Measurements from ENCODE around the gene UCHL3.
"Not testable (repeated sequence)": the region's sequence is repeated elsewhere in the genome, so short reads cannot be mapped to it uniquely, and the experiment has no call there.

DNA sequence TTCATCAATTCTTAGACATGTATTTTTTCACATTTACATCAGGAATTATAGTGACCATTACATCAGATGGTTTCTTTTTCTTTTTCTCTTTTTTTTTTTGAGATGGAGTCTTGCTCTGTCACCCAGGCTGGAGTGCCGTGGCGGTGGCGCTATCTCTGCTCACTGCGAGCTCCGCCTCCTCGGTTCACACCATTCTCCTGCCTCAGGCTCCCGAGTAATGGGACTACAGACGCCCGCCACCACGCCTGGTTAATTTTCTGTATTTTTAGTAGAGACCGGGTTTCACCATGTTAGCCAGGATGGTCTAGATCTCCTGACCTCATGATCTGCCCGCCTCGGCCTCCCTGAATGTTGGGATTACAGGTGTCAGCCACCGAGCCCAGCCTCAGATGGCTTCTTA lies 4.2 kb upstream of the UCHL3 start:
- TF ChIP-seq, protein P1, sequence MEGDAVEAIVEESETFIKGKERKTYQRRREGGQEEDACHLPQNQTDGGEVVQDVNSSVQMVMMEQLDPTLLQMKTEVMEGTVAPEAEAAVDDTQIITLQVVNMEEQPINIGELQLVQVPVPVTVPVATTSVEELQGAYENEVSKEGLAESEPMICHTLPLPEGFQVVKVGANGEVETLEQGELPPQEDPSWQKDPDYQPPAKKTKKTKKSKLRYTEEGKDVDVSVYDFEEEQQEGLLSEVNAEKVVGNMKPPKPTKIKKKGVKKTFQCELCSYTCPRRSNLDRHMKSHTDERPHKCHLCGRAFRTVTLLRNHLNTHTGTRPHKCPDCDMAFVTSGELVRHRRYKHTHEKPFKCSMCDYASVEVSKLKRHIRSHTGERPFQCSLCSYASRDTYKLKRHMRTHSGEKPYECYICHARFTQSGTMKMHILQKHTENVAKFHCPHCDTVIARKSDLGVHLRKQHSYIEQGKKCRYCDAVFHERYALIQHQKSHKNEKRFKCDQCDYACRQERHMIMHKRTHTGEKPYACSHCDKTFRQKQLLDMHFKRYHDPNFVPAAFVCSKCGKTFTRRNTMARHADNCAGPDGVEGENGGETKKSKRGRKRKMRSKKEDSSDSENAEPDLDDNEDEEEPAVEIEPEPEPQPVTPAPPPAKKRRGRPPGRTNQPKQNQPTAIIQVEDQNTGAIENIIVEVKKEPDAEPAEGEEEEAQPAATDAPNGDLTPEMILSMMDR (IDR thresholded peaks at IDR 0.05; ENCODE audit: extremely low read depth in 1 of 2, insufficient read depth in 1 of 2, low read depth in 1 of 2, low read length in 2 of 2): not testable (repeated sequence)
- TF ChIP-seq POLR2A (IDR thresholded peaks at IDR 0.05; ENCODE audit: low read depth, low read length); POLR2AphosphoS5 (IDR thresholded peaks at IDR 0.05; ENCODE audit: insufficient read depth, low read depth, low read length); EZH2 (IDR thresholded peaks at IDR 0.05; ENCODE audit: borderline replicate concordance, low read depth, low read length, severe bottlenecking); FOS (IDR thresholded peaks at IDR 0.05; ENCODE audit: borderline replicate concordance, insufficient read depth, low read length); GATA2 (IDR thresholded peaks at IDR 0.05; ENCODE audit: insufficient read depth, insufficient read length, low read depth, low read length): not testable (repeated sequence)
